HPDE6-E6E7 (cell line): ENCODE data around the gene ACTR10.

Source experiments
- DNase-seq: peaks from one replicate; pipeline ENCODE4 v3.0.0; 2011; ENCODE audit warnings: missing footprints; ENCODE audit errors: extremely low spot score

Gene ACTR10

GRCh38 chr14:58280954-58281787 lies 81.2 kb downstream of the ACTR10 start:
- peak; percentile 20 for DNase-seq

- DNase-seq: no peak
Observed at GRCh38 chr14:58281969-58282368, 82.0 kb downstream of the ACTR10 start.

GRCh38 chr14:58282925-58283593 lies 83.1 kb downstream of the ACTR10 start:
- DNase-seq: no peak

DNA sequence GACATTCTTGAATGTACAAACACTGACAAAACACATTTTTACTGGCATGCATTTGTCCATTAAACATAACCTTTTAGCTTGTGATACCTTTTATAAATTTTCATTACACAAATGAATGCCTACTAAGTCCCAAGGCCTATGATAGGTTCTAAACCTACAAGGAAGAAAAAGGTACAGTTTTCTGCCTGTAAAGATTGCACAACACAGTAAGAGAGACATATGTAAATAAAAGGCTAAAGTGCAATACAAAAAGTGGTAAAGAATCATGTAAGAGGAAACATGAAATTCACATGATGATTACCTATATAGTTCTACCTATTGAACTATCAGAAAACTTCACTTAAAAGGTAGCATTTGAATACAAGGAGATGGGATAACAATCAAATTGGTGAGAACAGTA lies 83.8 kb downstream of the ACTR10 start:
- DNase-seq: no peak

GRCh38 chr14:58285132-58285531 lies 85.2 kb downstream of the ACTR10 start:
- no peak for DNase-seq
